ENCODE data around the gene TMEM69.
"Not testable (repeated sequence)": the region's sequence is repeated elsewhere in the genome, so short reads cannot be mapped to it uniquely, and the experiment has no call there.

TMEM69 gene

GRCh38 chr1:45668526-45668925 is 19.5 kb upstream of the TMEM69 start:
- Histone ChIP-seq H3K9me3 (ENCODE audit: severe bottlenecking) (no peaks in the 10 kb centered on the region), H3K27ac (ENCODE audit: poor library complexity, severe bottlenecking) (no peak overlapping the region), H3K4me3 (ENCODE audit: severe bottlenecking) (no peak overlapping the region), H3K4me1 (ENCODE audit: insufficient read depth, poor library complexity, severe bottlenecking) (peaks cover 6% of the 10 kb centered on the region), H3K27me3 (ENCODE audit: insufficient read depth, poor library complexity, severe bottlenecking) (no peaks in the 10 kb centered on the region), H3K36me3 (ENCODE audit: low read depth) (peaks cover 14% of the 10 kb centered on the region; the same call in 1 of the 2 replicates)
- ATAC-seq (ENCODE audit: low read depth) (no peak), DNase-seq (ENCODE audit: low spot score) (no peak)
- no peak for TF ChIP-seq CTCF (IDR thresholded peaks at IDR 0.05; ENCODE audit: poor library complexity, severe bottlenecking)

- DNase-seq (ENCODE audit: low spot score) (no peak), ATAC-seq (ENCODE audit: low read depth) (no peak)
- peaks cover 17% of the 10 kb centered on the region; the same call in 1 of the 2 replicates for H3K36me3 ChIP-seq (ENCODE audit: low read depth)
- no peaks in the 10 kb centered on the region for H3K9me3 ChIP-seq (ENCODE audit: severe bottlenecking)
- H3K27me3 ChIP-seq (ENCODE audit: insufficient read depth, poor library complexity, severe bottlenecking): no peaks in the 10 kb centered on the region
- TF ChIP-seq CTCF (IDR thresholded peaks at IDR 0.05; ENCODE audit: poor library complexity, severe bottlenecking): no peak
- no peak overlapping the region for H3K27ac ChIP-seq (ENCODE audit: poor library complexity, severe bottlenecking)
- H3K4me3 ChIP-seq (ENCODE audit: severe bottlenecking): no peak overlapping the region
- H3K4me1 ChIP-seq (ENCODE audit: insufficient read depth, poor library complexity, severe bottlenecking): peaks cover 6% of the 10 kb centered on the region
These were observed 18.6 kb upstream of the TMEM69 start for GRCh38 chr1:45669379-45669778.

- Histone ChIP-seq H3K27me3 (ENCODE audit: insufficient read depth, poor library complexity, severe bottlenecking) (no peaks in the 10 kb centered on the region), H3K4me1 (ENCODE audit: insufficient read depth, poor library complexity, severe bottlenecking) (peaks cover 6% of the 10 kb centered on the region), H3K36me3 (ENCODE audit: low read depth) (peaks cover 17% of the 10 kb centered on the region; the same call in 1 of the 2 replicates), H3K9me3 (ENCODE audit: severe bottlenecking) (no peaks in the 10 kb centered on the region), H3K27ac (ENCODE audit: poor library complexity, severe bottlenecking) (no peak overlapping the region), H3K4me3 (ENCODE audit: severe bottlenecking) (no peak overlapping the region)
- no peak; the same call in 2 of the 3 replicates for ATAC-seq (ENCODE audit: low read depth)
- TF ChIP-seq CTCF (IDR thresholded peaks at IDR 0.05; ENCODE audit: poor library complexity, severe bottlenecking): no peak
- DNase-seq (ENCODE audit: low spot score): no peak
These were observed 17.9 kb upstream of the TMEM69 start for GRCh38 chr1:45669859-45670655.

- no peak for TF ChIP-seq CTCF (IDR thresholded peaks at IDR 0.05; ENCODE audit: poor library complexity, severe bottlenecking)
- Histone ChIP-seq H3K4me3 (ENCODE audit: severe bottlenecking) (no peak overlapping the region), H3K36me3 (ENCODE audit: low read depth) (peaks cover 17% of the 10 kb centered on the region; the same call in 1 of the 2 replicates), H3K9me3 (ENCODE audit: severe bottlenecking) (no peaks in the 10 kb centered on the region), H3K27ac (ENCODE audit: poor library complexity, severe bottlenecking) (no peak overlapping the region), H3K4me1 (ENCODE audit: insufficient read depth, poor library complexity, severe bottlenecking) (peaks cover 9% of the 10 kb centered on the region), H3K27me3 (ENCODE audit: insufficient read depth, poor library complexity, severe bottlenecking) (no peaks in the 10 kb centered on the region)
- no peak for DNase-seq (ENCODE audit: low spot score)
- ATAC-seq (ENCODE audit: low read depth): no peak
These were observed 14.0 kb upstream of the TMEM69 start for GRCh38 chr1:45673956-45674355.

GRCh38 chr1:45674478-45674877 is 13.5 kb upstream of the TMEM69 start:
- Histone ChIP-seq H3K36me3 (ENCODE audit: low read depth) (peaks cover 15% of the 10 kb centered on the region; the same call in 1 of the 2 replicates), H3K4me3 (ENCODE audit: severe bottlenecking) (no peak overlapping the region), H3K27me3 (ENCODE audit: insufficient read depth, poor library complexity, severe bottlenecking) (no peaks in the 10 kb centered on the region), H3K27ac (ENCODE audit: poor library complexity, severe bottlenecking) (no peak overlapping the region), H3K4me1 (ENCODE audit: insufficient read depth, poor library complexity, severe bottlenecking) (peaks cover 11% of the 10 kb centered on the region), H3K9me3 (ENCODE audit: severe bottlenecking) (no peaks in the 10 kb centered on the region)
- TF ChIP-seq CTCF (IDR thresholded peaks at IDR 0.05; ENCODE audit: poor library complexity, severe bottlenecking): no peak
- no peak for ATAC-seq (ENCODE audit: low read depth)
- no peak for DNase-seq (ENCODE audit: low spot score)

- not testable (repeated sequence) for ATAC-seq (ENCODE audit: low read depth); H3K9me3 ChIP-seq (ENCODE audit: severe bottlenecking); H3K27ac ChIP-seq (ENCODE audit: poor library complexity, severe bottlenecking); H3K36me3 ChIP-seq (ENCODE audit: low read depth); H3K27me3 ChIP-seq (ENCODE audit: insufficient read depth, poor library complexity, severe bottlenecking); DNase-seq (ENCODE audit: low spot score); H3K4me3 ChIP-seq (ENCODE audit: severe bottlenecking)
- H3K4me1 ChIP-seq (ENCODE audit: insufficient read depth, poor library complexity, severe bottlenecking): peaks cover 18% of the 10 kb centered on the region
These were observed 11.4 kb upstream of the TMEM69 start for GRCh38 chr1:45676553-45676952.

All from RWPE2 (cell line).